Measurements from ENCODE around the gene HOMER1. TPM values are rescaled to one million over a fixed set of nuclear protein-coding genes. Genes with fewer than 3 reads are reported as not detected.

The HOMER1 gene
- total and polyA plus RNA-seq, 9 of the 15 experiments (the other 6 are each of a cell fraction or from before 2014, with no cell fraction given) = 6.3 to 39.9 (median 9.9) TPM

DNA sequence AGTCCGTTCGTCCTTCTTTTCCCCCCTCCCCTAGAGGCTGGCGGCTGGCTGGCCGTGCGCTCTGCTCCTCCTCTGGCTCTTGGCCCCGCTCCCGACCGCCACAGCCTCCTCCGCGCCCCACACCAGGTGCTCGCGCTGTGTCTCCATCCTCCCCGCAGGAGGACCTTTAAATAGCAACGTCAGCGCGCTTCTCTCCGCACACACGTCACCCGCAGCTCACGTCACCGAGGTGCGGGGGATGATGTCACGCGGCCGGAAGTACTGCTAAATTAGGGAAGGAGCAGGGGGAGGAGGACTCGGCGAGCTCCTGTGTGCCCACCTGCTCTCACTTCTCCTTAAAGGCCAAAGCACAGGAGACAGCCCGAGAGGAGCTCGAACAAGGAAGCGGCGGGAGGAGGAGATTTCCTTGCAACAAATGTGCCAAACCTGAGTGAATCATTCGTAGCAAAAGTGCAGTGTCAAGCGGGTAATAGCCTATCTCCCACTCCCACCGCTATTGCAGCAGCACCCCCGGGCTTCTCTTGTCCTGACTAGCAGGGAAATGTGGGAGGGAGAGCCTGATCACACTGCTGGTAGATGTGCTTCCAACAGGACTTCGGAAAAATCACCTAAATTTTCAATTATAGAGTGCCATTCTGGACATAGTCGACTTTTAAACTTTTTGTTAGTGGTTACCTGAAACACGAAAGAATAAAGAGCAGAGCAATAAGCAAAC is 614 bp upstream of the HOMER1 start (continued):
- TF ChIP-seq, protein P1, sequence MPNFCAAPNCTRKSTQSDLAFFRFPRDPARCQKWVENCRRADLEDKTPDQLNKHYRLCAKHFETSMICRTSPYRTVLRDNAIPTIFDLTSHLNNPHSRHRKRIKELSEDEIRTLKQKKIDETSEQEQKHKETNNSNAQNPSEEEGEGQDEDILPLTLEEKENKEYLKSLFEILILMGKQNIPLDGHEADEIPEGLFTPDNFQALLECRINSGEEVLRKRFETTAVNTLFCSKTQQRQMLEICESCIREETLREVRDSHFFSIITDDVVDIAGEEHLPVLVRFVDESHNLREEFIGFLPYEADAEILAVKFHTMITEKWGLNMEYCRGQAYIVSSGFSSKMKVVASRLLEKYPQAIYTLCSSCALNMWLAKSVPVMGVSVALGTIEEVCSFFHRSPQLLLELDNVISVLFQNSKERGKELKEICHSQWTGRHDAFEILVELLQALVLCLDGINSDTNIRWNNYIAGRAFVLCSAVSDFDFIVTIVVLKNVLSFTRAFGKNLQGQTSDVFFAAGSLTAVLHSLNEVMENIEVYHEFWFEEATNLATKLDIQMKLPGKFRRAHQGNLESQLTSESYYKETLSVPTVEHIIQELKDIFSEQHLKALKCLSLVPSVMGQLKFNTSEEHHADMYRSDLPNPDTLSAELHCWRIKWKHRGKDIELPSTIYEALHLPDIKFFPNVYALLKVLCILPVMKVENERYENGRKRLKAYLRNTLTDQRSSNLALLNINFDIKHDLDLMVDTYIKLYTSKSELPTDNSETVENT (CRISPR knock-in tag; IDR thresholded peaks at IDR 0.05) = peak; percentile 63; the same call in 1 of the 2 replicates
- TF ChIP-seq C11orf30 (IDR thresholded peaks at IDR 0.05; ENCODE audit: low read depth) (peak; percentile 97), RUNX1 (IDR thresholded peaks at IDR 0.05; ENCODE audit: low read depth) (peak; percentile 76; the same call in 1 of the 2 replicates), STAT5A (IDR thresholded peaks at IDR 0.05; ENCODE audit: borderline replicate concordance, low read length) (no peak; the same call in 1 of the 2 replicates), GABPB1 (CRISPR knock-in tag; IDR thresholded peaks at IDR 0.05) (peak; percentile 99), ZNF696 (CRISPR knock-in tag; conservative IDR thresholded peaks at IDR 0.05) (no peak), ZNF263 (CRISPR knock-in tag; IDR thresholded peaks at IDR 0.05; ENCODE audit: borderline replicate concordance) (peak; percentile 100), GTF3C2 (IDR thresholded peaks at IDR 0.05; ENCODE audit: borderline replicate concordance, extremely low read depth, insufficient read length) (no peak), GATAD2B (IDR thresholded peaks at IDR 0.05; ENCODE audit: borderline replicate concordance) (no peak), PRMT5 (CRISPR knock-in tag; IDR thresholded peaks at IDR 0.05) (no peak), ZC3H8 (IDR thresholded peaks at IDR 0.05) (no peak), ZNF77 (CRISPR knock-in tag; IDR thresholded peaks at IDR 0.05) (no peak)
- TF ChIP-seq, protein P2, sequence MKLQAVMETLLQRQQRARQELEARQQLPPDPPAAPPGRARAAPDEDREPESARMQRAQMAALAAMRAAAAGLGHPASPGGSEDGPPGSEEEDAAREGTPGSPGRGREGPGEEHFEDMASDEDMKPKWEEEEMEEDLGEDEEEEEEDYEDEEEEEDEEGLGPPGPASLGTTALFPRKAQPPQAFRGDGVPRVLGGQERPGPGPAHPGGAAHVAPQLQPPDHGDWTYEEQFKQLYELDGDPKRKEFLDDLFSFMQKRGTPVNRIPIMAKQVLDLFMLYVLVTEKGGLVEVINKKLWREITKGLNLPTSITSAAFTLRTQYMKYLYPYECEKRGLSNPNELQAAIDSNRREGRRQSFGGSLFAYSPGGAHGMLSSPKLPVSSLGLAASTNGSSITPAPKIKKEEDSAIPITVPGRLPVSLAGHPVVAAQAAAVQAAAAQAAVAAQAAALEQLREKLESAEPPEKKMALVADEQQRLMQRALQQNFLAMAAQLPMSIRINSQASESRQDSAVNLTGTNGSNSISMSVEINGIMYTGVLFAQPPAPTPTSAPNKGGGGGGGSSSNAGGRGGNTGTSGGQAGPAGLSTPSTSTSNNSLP (IDR thresholded peaks at IDR 0.05; ENCODE audit: borderline replicate concordance, low read depth, low read length) = no peak
- TF ChIP-seq, protein P3, sequence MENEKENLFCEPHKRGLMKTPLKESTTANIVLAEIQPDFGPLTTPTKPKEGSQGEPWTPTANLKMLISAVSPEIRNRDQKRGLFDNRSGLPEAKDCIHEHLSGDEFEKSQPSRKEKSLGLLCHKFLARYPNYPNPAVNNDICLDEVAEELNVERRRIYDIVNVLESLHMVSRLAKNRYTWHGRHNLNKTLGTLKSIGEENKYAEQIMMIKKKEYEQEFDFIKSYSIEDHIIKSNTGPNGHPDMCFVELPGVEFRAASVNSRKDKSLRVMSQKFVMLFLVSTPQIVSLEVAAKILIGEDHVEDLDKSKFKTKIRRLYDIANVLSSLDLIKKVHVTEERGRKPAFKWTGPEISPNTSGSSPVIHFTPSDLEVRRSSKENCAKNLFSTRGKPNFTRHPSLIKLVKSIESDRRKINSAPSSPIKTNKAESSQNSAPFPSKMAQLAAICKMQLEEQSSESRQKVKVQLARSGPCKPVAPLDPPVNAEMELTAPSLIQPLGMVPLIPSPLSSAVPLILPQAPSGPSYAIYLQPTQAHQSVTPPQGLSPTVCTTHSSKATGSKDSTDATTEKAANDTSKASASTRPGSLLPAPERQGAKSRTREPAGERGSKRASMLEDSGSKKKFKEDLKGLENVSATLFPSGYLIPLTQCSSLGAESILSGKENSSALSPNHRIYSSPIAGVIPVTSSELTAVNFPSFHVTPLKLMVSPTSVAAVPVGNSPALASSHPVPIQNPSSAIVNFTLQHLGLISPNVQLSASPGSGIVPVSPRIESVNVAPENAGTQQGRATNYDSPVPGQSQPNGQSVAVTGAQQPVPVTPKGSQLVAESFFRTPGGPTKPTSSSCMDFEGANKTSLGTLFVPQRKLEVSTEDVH (IDR thresholded peaks at IDR 0.05; ENCODE audit: low read depth, partially characterized antibody) = peak; percentile 91
- TF ChIP-seq, protein P4, sequence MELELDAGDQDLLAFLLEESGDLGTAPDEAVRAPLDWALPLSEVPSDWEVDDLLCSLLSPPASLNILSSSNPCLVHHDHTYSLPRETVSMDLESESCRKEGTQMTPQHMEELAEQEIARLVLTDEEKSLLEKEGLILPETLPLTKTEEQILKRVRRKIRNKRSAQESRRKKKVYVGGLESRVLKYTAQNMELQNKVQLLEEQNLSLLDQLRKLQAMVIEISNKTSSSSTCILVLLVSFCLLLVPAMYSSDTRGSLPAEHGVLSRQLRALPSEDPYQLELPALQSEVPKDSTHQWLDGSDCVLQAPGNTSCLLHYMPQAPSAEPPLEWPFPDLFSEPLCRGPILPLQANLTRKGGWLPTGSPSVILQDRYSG (tag; conservative IDR thresholded peaks at IDR 0.05; ENCODE audit: low read depth) = no peak
- TF ChIP-seq, protein P5, sequence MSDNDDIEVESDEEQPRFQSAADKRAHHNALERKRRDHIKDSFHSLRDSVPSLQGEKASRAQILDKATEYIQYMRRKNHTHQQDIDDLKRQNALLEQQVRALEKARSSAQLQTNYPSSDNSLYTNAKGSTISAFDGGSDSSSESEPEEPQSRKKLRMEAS (CRISPR knock-in tag; IDR thresholded peaks at IDR 0.05) = peak; percentile 90
